H9 (cell line): Measurements from ENCODE around the gene DEGS2. TPM values are rescaled to one million over a fixed set of nuclear protein-coding genes. Genes with fewer than 3 reads are reported as not detected.

Experiments used
- DNase-seq: peaks from one replicate; pipeline ENCODE4 v3.0.0-alpha.2; 2017
- H2AFZ ChIP-seq: one replicate; pipeline ENCODE4 v1.6.1; 2013; ENCODE audit warnings: mild to moderate bottlenecking, low read length, control low read depth, moderate library complexity
- H2AK5ac ChIP-seq: 2 replicates; pipeline ENCODE4 v1.6.1; 2013; ENCODE audit warnings: low read length, control low read depth, mixed read lengths; ENCODE audit not compliant: insufficient read length
- H2BK120ac ChIP-seq: one replicate; pipeline ENCODE4 v1.6.1; 2013; ENCODE audit warnings: low read depth, mild to moderate bottlenecking, low read length, control low read depth, inconsistent platforms; ENCODE audit not compliant: poor library complexity, severe bottlenecking
- H2BK12ac ChIP-seq: 2 replicates; pipeline ENCODE4 v1.6.1; 2013; ENCODE audit warnings: low read length, control low read depth, mixed read lengths, low read depth; ENCODE audit not compliant: insufficient read length
- H2BK15ac ChIP-seq: 2 replicates; pipeline ENCODE4 v1.6.1; 2013; ENCODE audit warnings: low read depth, low read length, control low read depth
- H2BK20ac ChIP-seq: one replicate; pipeline ENCODE4 v1.6.1; 2013; ENCODE audit warnings: low read depth, mild to moderate bottlenecking, low read length, control low read depth, inconsistent platforms; ENCODE audit not compliant: poor library complexity, severe bottlenecking
- H2BK5ac ChIP-seq: 2 replicates; pipeline ENCODE4 v1.6.1; 2013; ENCODE audit warnings: low read length, control low read depth, mixed read lengths; ENCODE audit not compliant: insufficient read length
- H3K14ac ChIP-seq: 2 replicates; pipeline ENCODE4 v1.6.1; 2013; ENCODE audit warnings: low read length, control low read depth; ENCODE audit not compliant: insufficient read depth
- H3K18ac ChIP-seq: 2 replicates; pipeline ENCODE4 v1.6.1; 2013; ENCODE audit warnings: low read depth, mild to moderate bottlenecking, mixed read lengths, low read length, control low read depth; ENCODE audit not compliant: insufficient read length
- H3K23ac ChIP-seq: 2 replicates; pipeline ENCODE4 v1.6.1; 2013; ENCODE audit warnings: low read length, control low read depth, mixed read lengths, low read depth; ENCODE audit not compliant: insufficient read length
- H3K23me2 ChIP-seq: 2 replicates; pipeline ENCODE4 v1.6.1; 2013; ENCODE audit warnings: low read depth, mild to moderate bottlenecking, mixed read lengths, low read length, control low read depth; ENCODE audit not compliant: insufficient read length, poor library complexity, severe bottlenecking
- H3K27ac ChIP-seq: 2 replicates; pipeline ENCODE4 v1.5.1; 2013; ENCODE audit warnings: low read length, control low read depth, mixed read lengths, low read depth; ENCODE audit not compliant: insufficient read length
- H3K27me3 ChIP-seq: 2 replicates; pipeline ENCODE4 v1.6.1; 2013; ENCODE audit warnings: low read length, control low read depth, inconsistent platforms; ENCODE audit not compliant: insufficient read depth
- H3K4ac ChIP-seq: 2 replicates; pipeline ENCODE4 v1.6.1; 2013; ENCODE audit warnings: low read depth, mild to moderate bottlenecking, control low read depth, inconsistent platforms, low read length, moderate library complexity
- H3K4me1 ChIP-seq: 2 replicates; pipeline ENCODE4 v1.6.1; 2013; ENCODE audit warnings: low read length, control low read depth, inconsistent platforms; ENCODE audit not compliant: insufficient read depth
- H3K4me2 ChIP-seq: 2 replicates; pipeline ENCODE4 v1.6.1; 2013; ENCODE audit warnings: low read length, control low read depth, mixed read lengths; ENCODE audit not compliant: insufficient read length, insufficient read depth
- H3K56ac ChIP-seq: 2 replicates; pipeline ENCODE4 v1.6.1; 2013; ENCODE audit warnings: low read depth, mild to moderate bottlenecking, mixed read lengths, low read length, control low read depth; ENCODE audit not compliant: insufficient read length
- H3K79me1 ChIP-seq: 2 replicates; pipeline ENCODE4 v1.6.1; 2013; ENCODE audit warnings: low read depth, mild to moderate bottlenecking, moderate library complexity, low read length, control low read depth, inconsistent platforms; ENCODE audit not compliant: insufficient read depth, poor library complexity, severe bottlenecking
- H3K79me2 ChIP-seq: 2 replicates; pipeline ENCODE4 v1.6.1; 2013; ENCODE audit warnings: low read length, control low read depth, inconsistent platforms; ENCODE audit not compliant: insufficient read depth
- H3K9ac ChIP-seq: 2 replicates; pipeline ENCODE4 v1.6.1; 2013; ENCODE audit warnings: low read length, control low read depth, mixed read lengths; ENCODE audit not compliant: insufficient read length; ENCODE audit errors: extremely low read depth
- H3K9me3 ChIP-seq: one replicate; pipeline ENCODE4 v1.6.1; 2013; ENCODE audit warnings: low read depth, low read length, inconsistent platforms; ENCODE audit not compliant: control insufficient read depth
- H3T11ph ChIP-seq: one replicate; pipeline ENCODE4 v1.6.1; 2013; ENCODE audit warnings: mild to moderate bottlenecking, low read length, control low read depth, inconsistent platforms
- H4K20me1 ChIP-seq: one replicate; pipeline ENCODE4 v1.6.1; 2013; ENCODE audit not compliant: control insufficient read depth, insufficient read length, insufficient read depth
- H4K5ac ChIP-seq: 2 replicates; pipeline ENCODE4 v1.6.1; 2013; ENCODE audit warnings: low read depth, mild to moderate bottlenecking, mixed read lengths, low read length, control low read depth; ENCODE audit not compliant: insufficient read length
- H4K8ac ChIP-seq: replicated peaks from 2 replicates; pipeline ENCODE4 v1.6.1; 2013; ENCODE audit warnings: low read length, control low read depth, mixed read lengths, low read depth; ENCODE audit not compliant: insufficient read length
- H4K91ac ChIP-seq: 2 replicates; pipeline ENCODE4 v1.6.1; 2013; ENCODE audit warnings: low read depth, mild to moderate bottlenecking, moderate library complexity, mixed read lengths, low read length, control low read depth; ENCODE audit not compliant: insufficient read length
- H3K27ac Mint-ChIP-seq, 3 experiments: 2 replicates in 2 of 3; 3 replicates in 1 of 3; pipeline ENCODE4 v1.8.0; 2020 to 2021; ENCODE audit warnings: mixed read lengths in 3 of 3, mild to moderate bottlenecking in 1 of 3, moderate library complexity in 1 of 3
- H3K27me3 Mint-ChIP-seq: 2 replicates; pipeline ENCODE4 v1.8.0; 2021; ENCODE audit warnings: low read depth, mild to moderate bottlenecking, moderate library complexity, mixed read lengths
- H3K36me3 Mint-ChIP-seq, 3 experiments: 2 replicates in 2 of 3; 3 replicates in 1 of 3; pipeline ENCODE4 v1.8.0; 2020 to 2021; ENCODE audit warnings: low read depth in 3 of 3, mixed read lengths in 3 of 3; ENCODE audit not compliant: insufficient read depth in 1 of 3
- H3K4me1 Mint-ChIP-seq, 2 experiments: 2 replicates each; pipeline ENCODE4 v1.8.0; 2020; ENCODE audit warnings: mixed read lengths in 2 of 2
- H3K4me3 Mint-ChIP-seq, 2 experiments: 2 replicates in 1 of 2; 3 replicates in 1 of 2; pipeline ENCODE4 v1.8.0; 2020 to 2021; ENCODE audit warnings: mild to moderate bottlenecking in 2 of 2, mixed read lengths in 2 of 2, moderate library complexity in 1 of 2
- H3K9me3 Mint-ChIP-seq, 2 experiments: 2 replicates in 1 of 2; 3 replicates in 1 of 2; pipeline ENCODE4 v1.8.0; 2020; ENCODE audit warnings: mild to moderate bottlenecking in 2 of 2, mixed read lengths in 2 of 2, moderate library complexity in 1 of 2
- WGBS: extraction: QIAGEN DNeasy Blood & Tissue Kit; methylation state at CpG from one replicate; pipeline ENCODE4 v1.1.7; 2013; ENCODE audit warnings: missing lambda C conversion rate, low lambda C conversion rate, mixed read lengths; ENCODE audit not compliant: insufficient read length; ENCODE audit errors: extremely low coverage; 5-methylcytosine and 5-hydroxymethylcytosine counted together
- total RNA-seq: library from RNA; stranded (reverse); gene quantifications from 2 replicates; pipeline ENCODE4 v1.2.1, GENCODE V29; 2021
- TF ChIP-seq, protein P1 (sequence below): fragments of 200-600 bp; sonication (generic); conservative IDR thresholded peaks from 3 replicates; pipeline ENCODE4 v1.8.0; 2021; ENCODE audit warnings: antibody characterized with exemption, mild to moderate bottlenecking

The DEGS2 gene
- total RNA-seq, 1 experiment from 2014 or later: 0.72 TPM

DNA sequence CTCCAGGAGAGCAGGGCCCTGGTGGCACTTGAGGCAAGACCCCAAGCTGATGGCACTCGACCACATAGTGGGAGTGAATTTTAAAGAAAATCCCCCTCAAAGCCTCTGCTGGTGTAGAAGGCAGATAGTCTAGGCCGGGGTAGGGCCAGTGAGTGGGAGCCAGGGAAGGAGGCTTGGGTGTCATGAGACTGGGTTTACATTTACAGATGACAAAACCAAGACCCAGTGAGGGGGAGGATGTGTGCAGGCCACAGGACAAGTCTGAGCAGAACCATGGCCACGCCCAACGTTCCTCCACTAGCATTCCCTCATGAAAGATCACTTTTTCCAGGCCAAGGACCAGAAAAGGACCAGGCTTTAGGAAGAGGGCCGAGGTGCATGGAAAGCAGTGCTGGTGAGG lies 52.2 kb downstream of the DEGS2 start:
- Histone ChIP-seq H2BK5ac (no peak overlapping the region), H4K20me1 (no peaks in the 10 kb centered on the region), H2AFZ (no peak overlapping the region), H3K4me1 (peaks cover 1% of the 10 kb centered on the region; the same call in 1 of the 2 replicates), H3K27me3 (no peaks in the 10 kb centered on the region), H4K91ac (no peak overlapping the region), H4K5ac (no peak overlapping the region), H3K4ac (no peak overlapping the region), H3K9ac (no peak overlapping the region), H3K4me2 (no peak overlapping the region), H3K79me1 (no peaks in the 10 kb centered on the region), H3T11ph (no peak overlapping the region), H3K27ac (no peak overlapping the region), H3K14ac (no peak overlapping the region), H3K79me2 (no peaks in the 10 kb centered on the region), H2BK15ac (no peak overlapping the region), H3K18ac (no peak overlapping the region), H3K23me2 (no peaks in the 10 kb centered on the region), H4K8ac (no peak overlapping the region), H2BK12ac (no peak overlapping the region), H2BK120ac (no peak overlapping the region), H3K9me3 (no peaks in the 10 kb centered on the region), H2BK20ac (no peak overlapping the region), H3K23ac (no peak overlapping the region), H2AK5ac (no peak overlapping the region), H3K56ac (no peak overlapping the region)
- H3K27me3 Mint-ChIP-seq: no peaks in the 10 kb centered on the region
- DNase-seq: no peak
- peak overlapping the region in 1 of 3 experiments; percentile 22; a peak in 1 of 7 replicates for H3K27ac Mint-ChIP-seq
- H3K4me3 Mint-ChIP-seq: no peak overlapping the region
- TF ChIP-seq, protein P1, sequence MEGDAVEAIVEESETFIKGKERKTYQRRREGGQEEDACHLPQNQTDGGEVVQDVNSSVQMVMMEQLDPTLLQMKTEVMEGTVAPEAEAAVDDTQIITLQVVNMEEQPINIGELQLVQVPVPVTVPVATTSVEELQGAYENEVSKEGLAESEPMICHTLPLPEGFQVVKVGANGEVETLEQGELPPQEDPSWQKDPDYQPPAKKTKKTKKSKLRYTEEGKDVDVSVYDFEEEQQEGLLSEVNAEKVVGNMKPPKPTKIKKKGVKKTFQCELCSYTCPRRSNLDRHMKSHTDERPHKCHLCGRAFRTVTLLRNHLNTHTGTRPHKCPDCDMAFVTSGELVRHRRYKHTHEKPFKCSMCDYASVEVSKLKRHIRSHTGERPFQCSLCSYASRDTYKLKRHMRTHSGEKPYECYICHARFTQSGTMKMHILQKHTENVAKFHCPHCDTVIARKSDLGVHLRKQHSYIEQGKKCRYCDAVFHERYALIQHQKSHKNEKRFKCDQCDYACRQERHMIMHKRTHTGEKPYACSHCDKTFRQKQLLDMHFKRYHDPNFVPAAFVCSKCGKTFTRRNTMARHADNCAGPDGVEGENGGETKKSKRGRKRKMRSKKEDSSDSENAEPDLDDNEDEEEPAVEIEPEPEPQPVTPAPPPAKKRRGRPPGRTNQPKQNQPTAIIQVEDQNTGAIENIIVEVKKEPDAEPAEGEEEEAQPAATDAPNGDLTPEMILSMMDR: no peak
- peaks cover 18 to 20% of the 10 kb centered on the region in 2 experiments for H3K4me1 Mint-ChIP-seq
- WGBS: no CpG with 5 or more reads among the region's 5 CpGs
- H3K36me3 Mint-ChIP-seq: no peaks in the 10 kb centered on the region; a peak in 1 of 7 replicates
- no peaks in the 10 kb centered on the region for H3K9me3 Mint-ChIP-seq
